ENCODE measurements around the gene SPRR5. TPM values are rescaled to one million over a fixed set of nuclear protein-coding genes. Genes with fewer than 3 reads are reported as not detected.

SPRR5 gene
- polyA plus RNA-seq, 4 donors: not detected

DNA sequence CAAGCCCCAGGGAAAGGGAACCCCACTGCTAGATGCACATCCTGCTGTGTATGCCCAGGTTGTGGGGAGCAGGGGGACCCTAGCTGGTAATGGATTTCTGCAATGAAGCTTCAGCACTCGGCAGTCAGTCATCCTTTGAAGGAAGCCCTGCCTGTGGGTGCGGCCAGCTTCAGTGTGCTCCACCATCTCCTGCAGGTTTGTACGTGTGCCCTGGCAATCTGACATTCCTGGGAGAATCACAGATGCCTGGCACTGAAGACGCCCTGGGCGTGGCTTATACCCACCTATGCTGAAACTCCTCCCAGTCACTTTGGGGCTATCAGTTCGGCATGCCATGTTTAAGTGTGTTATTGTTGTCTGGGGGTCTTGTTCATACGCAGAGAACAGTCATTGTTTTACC lies 6.8 kb downstream of the SPRR5 start:
- FAIRE-seq (no peak), DNase-seq (no peak)
- Histone ChIP-seq H3K9me3 (ENCODE audit: control insufficient read depth in 2 of 2, insufficient read depth in 1 of 2, low read depth in 1 of 2, low read length in 1 of 2) (no peaks in the 10 kb centered on the region), H3K4me3 (ENCODE audit: low read depth in 1 of 3, low read length in 3 of 3) (no peak overlapping the region), H3K27ac (ENCODE audit: low read depth in 1 of 3, low read length in 2 of 3) (no peak overlapping the region), H3K27me3 (ENCODE audit: control insufficient read depth in 3 of 3, insufficient read depth in 3 of 3, low read length in 3 of 3) (peaks cover 0 to 2% (median 0%) of the 10 kb centered on the region in 3 donors), H3K4me1 (ENCODE audit: control insufficient read depth in 3 of 3, insufficient read depth in 2 of 3, low read depth in 1 of 3, low read length in 2 of 3) (no peaks in the 10 kb centered on the region), H3K36me3 (ENCODE audit: control insufficient read depth in 3 of 3, insufficient read depth in 2 of 3, low read depth in 1 of 3, low read length in 3 of 3) (no peaks in the 10 kb centered on the region)
- 64 to 73% (median 66%) methylated on average over 7 of the region's 7 CpGs for WGBS, 3 donors

DNA sequence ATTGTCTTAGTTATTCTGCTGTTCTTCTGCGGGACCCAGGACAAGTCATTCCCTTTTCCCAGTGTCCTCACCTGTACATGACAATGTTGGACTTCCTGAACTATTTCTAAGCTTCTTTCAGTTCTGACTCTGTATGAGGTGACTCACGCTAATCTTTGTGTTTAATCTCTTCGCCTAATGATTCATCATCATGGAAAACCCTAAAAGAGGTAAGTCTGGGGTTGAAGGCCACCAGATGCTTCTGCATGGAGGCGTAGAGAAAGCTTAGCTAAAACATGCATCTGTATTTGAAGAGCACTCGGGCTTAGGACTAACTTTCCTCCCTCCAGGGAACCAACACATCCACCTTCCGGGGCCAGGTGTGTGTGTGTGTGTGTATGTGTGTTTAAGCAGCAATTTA lies 7.4 kb downstream of the SPRR5 start:
- no peaks in the 10 kb centered on the region for H3K4me1 ChIP-seq (ENCODE audit: control insufficient read depth in 3 of 3, insufficient read depth in 2 of 3, low read depth in 1 of 3, low read length in 2 of 3)
- WGBS, 3 donors: 54 to 74% (median 57%) methylated on average over 6 of the region's 6 CpGs
- no peaks in the 10 kb centered on the region for H3K36me3 ChIP-seq (ENCODE audit: control insufficient read depth in 3 of 3, insufficient read depth in 2 of 3, low read depth in 1 of 3, low read length in 3 of 3)
- no peak overlapping the region for H3K27ac ChIP-seq (ENCODE audit: low read depth in 1 of 3, low read length in 2 of 3)
- no peaks in the 10 kb centered on the region for H3K27me3 ChIP-seq (ENCODE audit: control insufficient read depth in 3 of 3, insufficient read depth in 3 of 3, low read length in 3 of 3)
- DNase-seq (no peak), FAIRE-seq (no peak)
- no peaks in the 10 kb centered on the region for H3K9me3 ChIP-seq (ENCODE audit: control insufficient read depth in 2 of 2, insufficient read depth in 1 of 2, low read depth in 1 of 2, low read length in 1 of 2)
- H3K4me3 ChIP-seq (ENCODE audit: low read depth in 1 of 3, low read length in 3 of 3): no peak overlapping the region

DNA sequence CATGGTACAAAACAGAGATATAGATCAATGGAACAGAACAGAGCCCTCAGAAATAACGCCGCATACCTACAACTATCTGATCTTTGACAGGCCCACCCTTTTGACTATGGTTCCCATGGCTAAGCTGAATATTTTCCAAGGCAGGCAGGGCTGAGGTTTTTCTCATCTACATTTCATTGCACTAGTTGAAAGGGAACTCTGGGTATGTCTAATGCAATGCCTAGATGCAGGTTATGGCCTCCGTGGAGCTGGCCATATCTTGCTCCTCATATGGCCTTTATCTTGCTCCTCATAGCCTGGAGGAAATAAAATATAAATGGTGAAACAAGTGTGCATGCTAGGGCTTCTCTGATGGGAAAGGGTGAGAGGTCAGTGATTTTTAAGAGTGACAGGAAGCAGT lies 10.6 kb downstream of the SPRR5 start:
- H3K27ac ChIP-seq (ENCODE audit: low read depth in 1 of 3, low read length in 2 of 3): no peak overlapping the region
- no peaks in the 10 kb centered on the region for H3K9me3 ChIP-seq (ENCODE audit: control insufficient read depth in 2 of 2, insufficient read depth in 1 of 2, low read depth in 1 of 2, low read length in 1 of 2)
- no peak overlapping the region for H3K4me3 ChIP-seq (ENCODE audit: low read depth in 1 of 3, low read length in 3 of 3)
- H3K27me3 ChIP-seq (ENCODE audit: control insufficient read depth in 3 of 3, insufficient read depth in 3 of 3, low read length in 3 of 3): peaks cover 0 to 3% (median 0%) of the 10 kb centered on the region in 3 donors
- no peak for DNase-seq
- WGBS, 3 donors: 85 to 88% (median 87%) methylated on average over 3 of the region's 3 CpGs
- no peaks in the 10 kb centered on the region for H3K4me1 ChIP-seq (ENCODE audit: control insufficient read depth in 3 of 3, insufficient read depth in 2 of 3, low read depth in 1 of 3, low read length in 2 of 3)
- no peak for FAIRE-seq
- no peaks in the 10 kb centered on the region for H3K36me3 ChIP-seq (ENCODE audit: control insufficient read depth in 3 of 3, insufficient read depth in 2 of 3, low read depth in 1 of 3, low read length in 3 of 3)

DNA sequence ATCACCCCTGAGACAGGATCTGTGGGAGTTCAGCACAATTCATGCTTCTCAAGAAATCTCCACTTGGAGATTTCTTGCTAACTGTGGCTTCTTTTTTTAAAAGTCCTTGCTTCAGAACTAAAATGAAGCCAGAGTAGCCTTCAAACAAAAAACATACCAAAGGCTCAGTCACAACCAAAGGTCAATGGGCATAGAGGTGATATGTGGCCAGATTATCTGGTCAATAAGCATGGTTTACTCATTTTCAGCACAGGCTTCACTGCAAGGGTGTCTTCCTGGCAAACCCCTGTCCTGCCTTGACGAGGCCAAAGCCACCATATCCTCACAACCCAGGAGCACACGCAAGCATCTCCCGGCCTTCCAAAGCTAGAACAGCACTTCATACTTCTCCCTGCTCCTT lies 12.3 kb downstream of the SPRR5 start:
- Histone ChIP-seq H3K4me3 (ENCODE audit: low read depth in 1 of 3, low read length in 3 of 3) (no peak overlapping the region), H3K27me3 (ENCODE audit: control insufficient read depth in 3 of 3, insufficient read depth in 3 of 3, low read length in 3 of 3) (peaks cover 0 to 3% (median 0%) of the 10 kb centered on the region in 3 donors), H3K36me3 (ENCODE audit: control insufficient read depth in 3 of 3, insufficient read depth in 2 of 3, low read depth in 1 of 3, low read length in 3 of 3) (no peaks in the 10 kb centered on the region), H3K4me1 (ENCODE audit: control insufficient read depth in 3 of 3, insufficient read depth in 2 of 3, low read depth in 1 of 3, low read length in 2 of 3) (no peaks in the 10 kb centered on the region), H3K9me3 (ENCODE audit: control insufficient read depth in 2 of 2, insufficient read depth in 1 of 2, low read depth in 1 of 2, low read length in 1 of 2) (no peaks in the 10 kb centered on the region), H3K27ac (ENCODE audit: low read depth in 1 of 3, low read length in 2 of 3) (no peak overlapping the region)
- 69 to 85% (median 71%) methylated on average over 3 of the region's 3 CpGs for WGBS, 3 donors
- FAIRE-seq: no peak
- DNase-seq: no peak

DNA sequence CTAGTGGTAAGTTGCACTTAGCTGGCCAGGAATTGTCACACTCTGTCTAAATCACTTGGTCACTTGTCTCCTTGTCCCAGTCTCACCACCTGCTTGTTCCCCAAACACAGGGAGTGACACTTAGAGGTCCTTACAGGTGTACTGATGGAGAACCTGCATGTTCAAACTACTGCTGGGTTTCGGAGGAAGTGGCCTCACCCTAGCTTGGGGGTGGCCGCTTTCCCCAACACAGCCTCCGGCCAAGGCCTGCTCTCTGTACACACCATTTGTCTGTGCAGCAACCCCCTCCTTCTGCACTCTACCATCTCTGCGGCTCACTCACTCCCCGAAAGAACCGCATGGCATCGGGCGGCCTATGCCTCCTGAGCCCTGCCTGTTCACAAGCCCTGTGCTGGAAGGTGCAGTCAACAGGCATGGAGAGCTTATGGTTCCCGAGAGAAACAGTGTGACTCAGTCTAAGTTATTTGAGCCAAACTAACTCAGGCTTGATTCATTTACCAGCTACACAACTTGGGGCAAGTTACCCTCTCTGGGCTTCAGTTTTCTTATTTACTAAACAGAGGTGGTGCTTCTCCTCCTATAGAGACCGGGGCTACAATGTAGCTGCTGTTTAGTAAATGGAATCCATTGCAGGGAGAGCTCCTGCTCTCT lies 12.9 kb downstream of the SPRR5 start:
- Histone ChIP-seq H3K4me3 (ENCODE audit: low read depth in 1 of 3, low read length in 3 of 3) (no peak overlapping the region), H3K9me3 (ENCODE audit: control insufficient read depth in 2 of 2, insufficient read depth in 1 of 2, low read depth in 1 of 2, low read length in 1 of 2) (no peaks in the 10 kb centered on the region), H3K4me1 (ENCODE audit: control insufficient read depth in 3 of 3, insufficient read depth in 2 of 3, low read depth in 1 of 3, low read length in 2 of 3) (no peaks in the 10 kb centered on the region), H3K27ac (ENCODE audit: low read depth in 1 of 3, low read length in 2 of 3) (no peak overlapping the region), H3K36me3 (ENCODE audit: control insufficient read depth in 3 of 3, insufficient read depth in 2 of 3, low read depth in 1 of 3, low read length in 3 of 3) (no peaks in the 10 kb centered on the region), H3K27me3 (ENCODE audit: control insufficient read depth in 3 of 3, insufficient read depth in 3 of 3, low read length in 3 of 3) (peaks cover 0 to 3% (median 0%) of the 10 kb centered on the region in 3 donors)
- FAIRE-seq (no peak), DNase-seq (no peak)
- WGBS, 3 donors: 90 to 92% (median 92%) methylated on average over 10 of the region's 10 CpGs

DNA sequence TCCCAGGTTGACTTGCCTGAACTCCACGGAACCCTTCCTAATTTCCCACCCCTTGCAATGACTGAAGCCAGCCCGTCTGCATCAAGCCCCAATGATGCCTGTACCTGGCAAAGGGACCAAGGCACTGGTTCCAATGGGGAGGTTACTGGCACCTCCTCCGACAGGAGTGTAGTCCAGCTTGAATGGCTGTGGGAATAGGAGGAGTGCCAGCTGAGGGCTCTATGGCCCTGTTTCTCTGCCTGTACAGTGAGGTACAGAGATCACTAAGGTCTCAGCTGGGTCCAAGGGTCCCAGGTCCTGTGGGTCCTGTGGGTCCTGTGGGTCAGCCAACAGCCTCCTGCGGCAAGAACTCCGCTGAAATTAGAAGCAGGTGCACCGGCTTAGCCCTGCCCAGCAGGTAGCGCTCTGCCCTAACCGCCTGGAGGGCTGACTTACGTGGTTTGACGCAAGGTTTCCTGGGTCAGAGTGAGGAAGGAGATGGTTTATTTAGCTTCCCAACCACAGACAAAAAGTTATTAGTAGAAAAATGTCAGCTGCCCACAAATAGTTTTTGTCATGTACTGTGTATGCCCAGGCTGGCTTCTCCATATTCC lies 13.5 kb downstream of the SPRR5 start:
- H3K4me1 ChIP-seq (ENCODE audit: control insufficient read depth in 3 of 3, insufficient read depth in 2 of 3, low read depth in 1 of 3, low read length in 2 of 3): no peaks in the 10 kb centered on the region
- H3K4me3 ChIP-seq (ENCODE audit: low read depth in 1 of 3, low read length in 3 of 3): no peak overlapping the region
- no peak overlapping the region for H3K27ac ChIP-seq (ENCODE audit: low read depth in 1 of 3, low read length in 2 of 3)
- DNase-seq (no peak), FAIRE-seq (no peak)
- peaks cover 0 to 3% (median 0%) of the 10 kb centered on the region in 3 donors for H3K27me3 ChIP-seq (ENCODE audit: control insufficient read depth in 3 of 3, insufficient read depth in 3 of 3, low read length in 3 of 3)
- H3K9me3 ChIP-seq (ENCODE audit: control insufficient read depth in 2 of 2, insufficient read depth in 1 of 2, low read depth in 1 of 2, low read length in 1 of 2): no peaks in the 10 kb centered on the region
- WGBS, 3 donors: 63 to 68% (median 66%) methylated on average over 10 of the region's 10 CpGs
- no peaks in the 10 kb centered on the region for H3K36me3 ChIP-seq (ENCODE audit: control insufficient read depth in 3 of 3, insufficient read depth in 2 of 3, low read depth in 1 of 3, low read length in 3 of 3)

DNA sequence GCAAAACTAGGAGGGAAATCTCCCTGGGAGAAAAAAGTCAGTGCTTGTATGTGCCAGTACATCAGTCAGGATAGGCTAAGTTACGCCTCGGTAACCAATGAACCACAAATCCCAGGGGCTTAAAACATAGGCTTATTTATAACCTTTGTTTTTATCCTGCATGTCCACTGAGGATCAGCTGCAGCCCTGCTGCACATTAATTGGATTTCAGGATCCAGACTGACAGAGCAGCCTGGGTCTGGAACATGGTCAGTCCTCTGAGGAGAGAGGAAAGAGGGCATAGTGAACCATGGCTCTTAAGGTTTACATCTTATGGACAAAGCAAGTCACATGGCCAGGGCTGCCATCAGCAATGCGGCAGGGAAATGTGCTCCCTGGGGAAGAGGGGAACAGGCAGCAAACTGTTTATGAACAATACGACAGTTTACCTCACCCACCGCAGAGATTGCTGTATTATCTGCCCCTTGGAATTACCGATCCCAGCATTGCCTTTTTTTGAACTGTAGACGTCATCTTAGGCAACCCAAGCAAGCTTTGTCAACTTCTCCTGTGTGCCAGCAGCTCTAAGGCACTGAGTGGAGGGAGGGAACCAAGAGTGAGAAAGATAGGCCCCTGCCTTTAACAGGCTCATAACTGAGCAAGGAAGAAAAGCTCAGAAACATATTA lies 14.4 kb downstream of the SPRR5 start:
- H3K4me3 ChIP-seq (ENCODE audit: low read depth in 1 of 3, low read length in 3 of 3): no peak overlapping the region
- DNase-seq (no peak), FAIRE-seq (no peak)
- 77 to 85% (median 82%) methylated on average over 7 of the region's 7 CpGs for WGBS, 3 donors
- peaks cover 0 to 3% (median 0%) of the 10 kb centered on the region in 3 donors for H3K27me3 ChIP-seq (ENCODE audit: control insufficient read depth in 3 of 3, insufficient read depth in 3 of 3, low read length in 3 of 3)
- H3K9me3 ChIP-seq (ENCODE audit: control insufficient read depth in 2 of 2, insufficient read depth in 1 of 2, low read depth in 1 of 2, low read length in 1 of 2): no peaks in the 10 kb centered on the region
- H3K36me3 ChIP-seq (ENCODE audit: control insufficient read depth in 3 of 3, insufficient read depth in 2 of 3, low read depth in 1 of 3, low read length in 3 of 3): no peaks in the 10 kb centered on the region
- no peaks in the 10 kb centered on the region for H3K4me1 ChIP-seq (ENCODE audit: control insufficient read depth in 3 of 3, insufficient read depth in 2 of 3, low read depth in 1 of 3, low read length in 2 of 3)
- no peak overlapping the region for H3K27ac ChIP-seq (ENCODE audit: low read depth in 1 of 3, low read length in 2 of 3)

DNA sequence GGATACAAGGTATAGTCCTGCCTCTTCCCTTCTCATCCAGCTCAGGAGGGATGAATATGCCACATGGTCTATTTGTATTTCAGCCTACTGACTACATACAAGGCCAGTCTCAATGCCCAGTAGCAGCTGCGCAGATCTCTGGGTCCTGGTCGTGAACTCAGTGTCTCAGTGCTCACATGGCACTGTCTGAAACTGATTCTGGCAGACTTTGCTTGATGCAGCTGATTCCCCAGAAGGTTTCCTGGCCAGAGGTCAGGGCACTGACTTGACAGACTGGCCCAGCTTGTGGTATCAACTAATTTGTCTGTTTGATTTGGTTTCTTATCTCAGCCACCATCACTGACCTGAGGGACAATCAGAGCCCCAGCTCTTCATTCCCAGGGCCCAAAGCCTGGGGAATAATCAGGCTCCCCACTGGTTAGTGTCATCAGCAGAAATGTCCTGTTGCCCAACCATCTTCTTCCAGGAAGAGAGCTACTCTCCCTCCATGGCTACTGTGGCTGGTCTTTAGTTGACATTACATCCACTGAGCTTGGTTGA lies 15.9 kb downstream of the SPRR5 start:
- Histone ChIP-seq H3K36me3 (ENCODE audit: control insufficient read depth in 3 of 3, insufficient read depth in 2 of 3, low read depth in 1 of 3, low read length in 3 of 3) (no peaks in the 10 kb centered on the region), H3K4me3 (ENCODE audit: low read depth in 1 of 3, low read length in 3 of 3) (no peak overlapping the region), H3K27me3 (ENCODE audit: control insufficient read depth in 3 of 3, insufficient read depth in 3 of 3, low read length in 3 of 3) (peaks cover 0 to 5% (median 0%) of the 10 kb centered on the region in 3 donors), H3K4me1 (ENCODE audit: control insufficient read depth in 3 of 3, insufficient read depth in 2 of 3, low read depth in 1 of 3, low read length in 2 of 3) (peaks cover 0 to 6% (median 0%) of the 10 kb centered on the region in 3 donors), H3K9me3 (ENCODE audit: control insufficient read depth in 2 of 2, insufficient read depth in 1 of 2, low read depth in 1 of 2, low read length in 1 of 2) (no peaks in the 10 kb centered on the region), H3K27ac (ENCODE audit: low read depth in 1 of 3, low read length in 2 of 3) (no peak overlapping the region)
- 74 to 82% (median 77%) methylated on average over 2 of the region's 2 CpGs for WGBS, 3 donors
- DNase-seq (no peak), FAIRE-seq (no peak)

Data from small intestine (tissue), 7 donors.